ENCODE measurements around the gene INPP4A.
"Not testable (repeated sequence)": the region's sequence is repeated elsewhere in the genome, so short reads cannot be mapped to it uniquely, and the experiment has no call there.

The INPP4A gene

DNA sequence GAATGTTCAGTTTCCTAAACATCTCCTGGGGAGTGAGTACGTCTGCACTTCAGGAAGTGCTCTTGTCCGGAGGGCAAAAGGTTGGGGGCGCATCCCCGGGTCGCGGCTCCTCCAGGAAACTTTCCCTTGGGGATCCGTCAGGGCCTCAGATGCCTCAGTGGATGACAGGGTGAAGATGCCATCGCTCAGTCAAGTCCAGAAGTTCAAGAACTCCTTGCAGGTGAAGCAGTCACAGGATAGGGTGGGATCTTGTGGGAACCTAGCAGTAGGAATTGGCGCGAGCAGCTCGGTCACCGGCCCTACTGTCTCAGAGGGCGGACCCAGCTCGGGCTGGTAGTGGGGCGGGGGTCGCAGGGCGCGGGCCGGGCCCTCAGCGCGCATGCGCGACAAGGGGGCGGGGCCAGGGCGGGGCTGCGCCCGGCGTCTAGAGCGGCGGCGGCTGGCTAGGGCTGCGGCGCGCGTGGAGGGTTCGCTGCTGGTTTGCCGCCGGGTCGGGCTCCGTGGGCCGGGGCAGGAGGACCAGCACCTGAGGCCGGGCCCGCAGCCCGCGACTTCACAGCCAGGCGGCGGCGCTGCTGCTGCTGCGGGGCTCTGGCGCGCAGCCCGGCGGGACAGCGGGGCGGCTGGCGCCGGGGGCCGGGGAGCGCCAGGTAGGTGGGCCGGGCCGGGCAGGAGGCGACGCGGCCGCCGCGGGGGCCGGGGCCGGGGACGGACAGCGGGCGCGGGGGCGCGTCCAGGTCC is at the start of gene INPP4A:
TSS of gene INPP4A (plus strand) at position 423 of the 741 bp plus-strand sequence. CDS start 75,191 bp downstream, outside the sequence.
- peak; percentile 73 for DNase-seq

DNA sequence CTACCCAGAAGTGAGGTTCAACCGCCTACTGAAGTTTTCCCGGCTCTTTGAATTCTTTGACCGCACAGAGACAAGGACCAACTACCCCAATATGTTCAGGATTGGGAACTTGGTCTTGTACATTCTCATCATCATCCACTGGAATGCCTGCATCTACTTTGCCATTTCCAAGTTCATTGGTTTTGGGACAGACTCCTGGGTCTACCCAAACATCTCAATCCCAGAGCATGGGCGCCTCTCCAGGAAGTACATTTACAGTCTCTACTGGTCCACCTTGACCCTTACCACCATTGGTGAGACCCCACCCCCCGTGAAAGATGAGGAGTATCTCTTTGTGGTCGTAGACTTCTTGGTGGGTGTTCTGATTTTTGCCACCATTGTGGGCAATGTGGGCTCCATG is 48.7 kb upstream of the INPP4A start:
- DNase-seq: no peak

DNA sequence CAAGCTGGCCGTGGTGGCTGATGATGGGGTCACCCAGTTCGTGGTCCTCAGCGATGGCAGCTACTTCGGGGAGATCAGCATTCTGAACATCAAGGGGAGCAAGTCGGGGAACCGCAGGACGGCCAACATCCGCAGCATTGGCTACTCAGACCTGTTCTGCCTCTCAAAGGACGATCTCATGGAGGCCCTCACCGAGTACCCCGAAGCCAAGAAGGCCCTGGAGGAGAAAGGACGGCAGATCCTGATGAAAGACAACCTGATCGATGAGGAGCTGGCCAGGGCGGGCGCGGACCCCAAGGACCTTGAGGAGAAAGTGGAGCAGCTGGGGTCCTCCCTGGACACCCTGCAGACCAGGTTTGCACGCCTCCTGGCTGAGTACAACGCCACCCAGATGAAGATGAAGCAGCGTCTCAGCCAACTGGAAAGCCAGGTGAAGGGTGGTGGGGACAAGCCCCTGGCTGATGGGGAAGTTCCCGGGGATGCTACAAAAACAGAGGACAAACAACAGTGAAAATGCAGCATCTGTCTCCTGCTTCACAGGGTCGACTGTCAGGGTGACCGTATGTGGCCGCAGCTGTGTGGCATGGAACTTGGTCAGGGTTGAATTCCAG is 47.8 kb upstream of the INPP4A start:
- no peak for DNase-seq

DNA sequence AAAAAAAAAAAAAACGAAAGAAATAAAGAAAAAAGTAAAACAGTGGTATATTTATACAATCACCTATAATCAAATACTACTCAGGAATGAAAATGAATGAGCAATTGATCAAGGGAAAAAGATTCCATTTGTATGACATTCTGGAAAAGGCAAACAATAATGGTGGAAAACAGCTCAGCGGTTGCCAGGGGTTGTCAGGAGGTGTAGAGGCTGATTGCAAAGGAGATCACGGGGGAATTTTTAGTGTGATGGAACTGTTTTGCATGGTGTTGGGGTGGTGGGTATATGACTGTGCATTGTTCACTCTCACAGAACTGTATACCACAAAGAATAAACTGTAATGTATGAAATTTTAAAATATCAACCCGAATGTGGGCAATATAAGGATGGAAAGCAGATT is 45.5 kb upstream of the INPP4A start:
- DNase-seq: no peak

DNA sequence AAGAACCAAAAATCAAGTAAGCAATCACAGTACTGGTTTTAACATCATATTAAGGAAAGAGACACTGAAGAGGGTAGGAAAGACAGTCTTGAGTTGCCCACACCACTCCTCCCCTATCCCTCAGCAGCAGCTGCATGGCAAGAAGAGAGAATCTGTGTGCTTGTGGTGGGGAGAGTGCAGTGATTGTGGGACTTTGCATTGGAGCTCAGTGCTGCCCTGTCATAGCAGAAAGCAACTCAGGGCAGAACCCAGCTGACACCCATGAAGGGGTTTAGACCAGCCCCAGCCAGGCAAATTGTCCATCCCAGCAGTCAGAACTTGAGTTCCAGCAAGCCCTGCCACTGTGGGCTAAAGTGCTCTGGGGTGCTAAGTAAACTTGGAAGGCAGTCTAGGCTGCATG is 40.8 kb upstream of the INPP4A start:
- DNase-seq: no peak

DNA sequence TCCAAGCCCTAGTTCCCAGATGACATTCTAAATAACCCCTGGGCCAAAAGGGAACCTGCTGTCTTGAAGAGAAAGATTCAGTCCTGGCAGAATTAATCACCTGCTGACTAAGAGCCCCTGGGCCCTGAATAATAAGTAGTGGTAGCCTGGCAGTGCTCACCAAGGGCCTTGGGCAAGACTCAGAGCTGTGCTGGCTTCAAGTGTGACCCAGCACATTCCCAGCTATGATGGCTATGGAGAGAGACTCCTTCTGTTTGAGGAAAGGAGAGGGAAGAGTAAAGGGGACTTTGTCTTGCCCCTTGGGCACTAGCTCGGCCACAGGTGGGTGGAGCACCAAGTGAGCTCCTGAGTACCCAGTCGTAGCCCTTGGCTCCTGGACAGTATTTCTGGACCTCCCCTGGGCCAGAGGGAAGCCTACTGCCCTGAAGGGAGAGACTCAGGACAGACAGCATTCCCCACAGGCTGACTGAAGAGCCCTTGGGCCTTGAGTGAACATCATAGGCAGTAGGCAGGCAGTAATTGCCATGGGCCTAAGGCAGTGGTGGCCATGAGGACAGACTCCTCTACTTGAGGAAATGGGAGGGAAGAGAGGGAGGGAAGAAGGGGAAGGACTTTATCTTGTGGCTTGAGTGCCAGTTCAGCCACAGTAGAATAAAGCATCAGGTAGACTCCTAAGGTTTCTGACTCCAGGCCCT is 40.0 kb upstream of the INPP4A start:
- no peak for DNase-seq

DNA sequence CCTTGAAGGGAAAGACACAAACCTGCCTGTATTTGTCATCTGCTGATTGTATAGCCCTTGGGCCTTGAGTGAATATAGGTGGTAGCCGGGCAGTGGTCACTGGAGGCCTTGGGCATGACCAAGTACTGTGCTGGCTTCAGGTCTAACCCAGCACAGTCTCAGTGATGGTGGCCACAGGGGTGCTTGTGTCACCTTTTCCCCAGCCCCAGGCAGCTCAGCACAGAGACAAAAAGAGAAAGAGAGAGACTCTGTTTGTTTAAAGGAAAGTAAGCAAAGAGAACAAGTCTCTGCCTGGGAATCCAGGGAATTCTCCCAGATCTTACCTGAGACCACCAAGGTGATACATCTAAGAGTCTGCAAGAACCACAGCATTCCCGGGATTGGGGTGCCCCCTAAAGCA is 39.4 kb upstream of the INPP4A start:
- DNase-seq: no peak

DNA sequence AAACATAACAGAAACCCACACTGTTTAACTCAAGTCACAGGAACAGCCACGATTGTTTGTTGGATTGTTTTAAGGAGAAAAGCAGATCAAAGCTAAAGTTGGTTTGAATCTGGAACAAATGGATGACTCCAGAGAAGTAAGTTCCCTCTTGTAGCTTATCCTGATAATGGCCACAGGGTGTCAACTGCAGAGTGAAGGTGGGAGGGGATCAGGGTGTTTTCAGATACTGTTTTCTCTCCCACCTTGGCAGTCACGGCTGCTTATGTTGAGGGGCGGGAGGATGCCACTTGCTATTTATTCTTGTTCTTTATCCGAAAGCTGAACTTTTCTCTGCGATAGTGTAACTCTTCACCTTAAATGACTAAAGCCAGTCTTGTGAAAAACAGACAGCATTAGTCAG is 36.5 kb upstream of the INPP4A start:
- no peak for DNase-seq

DNA sequence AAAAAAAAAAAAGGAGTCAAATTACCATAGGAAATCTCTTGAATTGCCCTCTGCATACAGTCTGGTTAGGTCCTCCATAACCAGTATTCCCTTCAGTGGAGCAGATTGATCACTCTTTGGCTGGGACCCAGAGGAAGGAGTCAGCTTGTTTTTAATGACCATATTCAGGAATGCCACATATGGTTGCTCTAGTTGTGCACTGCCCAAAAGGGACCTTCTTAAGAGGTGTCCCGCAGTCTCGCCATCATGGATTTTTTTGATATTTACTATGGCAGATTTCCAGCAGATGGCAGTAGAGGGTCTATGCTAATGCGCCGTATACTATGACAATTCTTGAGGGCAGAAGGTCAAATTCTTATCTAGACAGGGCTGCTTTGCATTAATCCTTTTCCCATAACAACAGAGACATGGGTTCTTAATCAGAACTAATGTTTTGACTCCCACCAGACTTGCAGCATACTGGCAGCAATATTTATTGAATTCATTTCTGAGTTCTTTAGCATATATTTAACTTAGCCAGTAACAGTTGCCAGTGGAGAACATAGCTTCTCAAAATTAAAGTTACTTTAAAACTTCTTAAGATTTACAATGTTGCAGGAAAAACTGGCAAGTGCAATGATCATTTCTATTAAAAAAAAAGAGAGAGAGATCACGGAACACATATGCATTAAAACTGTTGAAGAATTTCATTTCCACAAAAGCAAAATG is 31.8 kb upstream of the INPP4A start:
- peak; percentile 22 for DNase-seq

DNA sequence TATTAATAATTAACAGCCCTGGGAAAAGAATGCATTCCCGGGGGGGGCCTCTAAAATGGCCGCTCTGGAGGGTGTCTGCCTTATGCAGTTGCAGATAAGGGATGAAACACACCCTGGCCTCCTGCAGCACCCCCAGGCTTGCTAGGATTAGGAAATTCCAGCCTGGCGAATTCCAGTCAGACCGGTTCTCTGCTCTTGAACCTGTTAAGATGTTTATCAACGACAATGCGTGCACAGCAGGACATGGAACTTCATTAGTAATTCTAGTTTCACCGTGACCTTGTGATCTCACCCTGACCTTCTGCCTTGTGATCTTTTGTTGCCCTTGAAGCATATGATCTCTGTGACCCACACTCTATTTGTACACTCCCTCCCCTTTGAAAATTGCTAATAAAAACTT is 30.4 kb upstream of the INPP4A start:
- not testable (repeated sequence) for DNase-seq

DNA sequence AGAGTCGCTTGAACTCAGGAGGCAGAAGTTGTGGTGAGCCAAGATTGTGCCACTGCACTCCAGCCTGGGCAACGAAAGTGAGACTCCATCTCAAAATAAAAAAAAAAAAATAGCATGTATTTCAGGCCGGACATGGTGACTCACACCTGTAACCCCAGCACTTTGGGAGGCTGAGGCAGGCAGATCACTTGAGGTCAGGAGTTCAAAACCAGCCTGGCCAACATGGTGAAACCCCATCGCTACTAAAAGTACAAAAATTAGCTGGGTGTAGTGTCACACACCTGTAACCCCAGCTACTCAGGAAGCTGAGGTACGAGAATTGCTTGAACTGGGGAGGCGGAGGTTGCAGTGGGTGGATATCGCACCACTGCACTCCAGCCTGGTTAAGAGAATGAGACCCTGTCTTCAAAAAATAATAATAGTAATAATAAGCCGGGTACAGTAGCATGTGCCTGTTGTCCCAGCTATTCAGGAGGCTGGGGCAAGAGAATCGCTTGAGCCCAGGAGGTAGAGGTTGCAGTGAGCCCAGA is 28.9 kb upstream of the INPP4A start:
- not testable (repeated sequence) for DNase-seq

DNA sequence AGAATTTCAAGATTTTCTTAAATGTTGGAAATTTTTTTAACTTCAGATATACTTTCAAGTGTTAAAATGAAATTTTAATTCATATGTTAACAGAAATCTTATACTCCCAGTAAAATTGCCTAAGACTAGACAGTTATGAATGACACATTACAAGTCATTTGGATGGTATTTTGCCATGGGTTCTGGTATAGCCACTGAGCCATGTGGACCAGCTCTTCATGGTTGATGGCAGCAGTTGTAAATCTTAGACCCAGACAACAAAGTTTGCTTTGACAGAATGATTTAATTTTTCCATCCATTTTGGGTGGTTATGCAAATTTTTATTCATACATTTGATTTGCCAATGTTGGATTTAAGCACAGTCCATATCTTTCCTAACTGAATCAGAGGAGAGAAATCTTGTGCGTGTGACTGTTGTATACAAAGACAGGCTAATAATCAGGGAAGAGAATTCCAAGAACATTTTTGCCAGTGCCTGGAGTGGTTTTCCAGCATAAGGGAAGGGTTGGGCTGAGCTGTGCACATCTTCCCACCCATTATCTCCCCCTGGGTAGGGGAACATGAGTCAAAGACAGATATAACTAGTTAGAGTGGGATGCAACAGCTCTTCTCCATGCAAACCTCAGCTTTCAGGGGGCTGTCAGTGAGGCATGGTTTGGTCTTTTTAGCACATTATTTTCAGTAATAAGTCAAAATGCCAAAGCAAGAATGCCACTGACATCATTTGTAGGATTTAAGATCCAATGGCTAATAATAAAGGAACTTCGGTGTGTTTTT is 28.1 kb upstream of the INPP4A start:
- DNase-seq: no peak

DNA sequence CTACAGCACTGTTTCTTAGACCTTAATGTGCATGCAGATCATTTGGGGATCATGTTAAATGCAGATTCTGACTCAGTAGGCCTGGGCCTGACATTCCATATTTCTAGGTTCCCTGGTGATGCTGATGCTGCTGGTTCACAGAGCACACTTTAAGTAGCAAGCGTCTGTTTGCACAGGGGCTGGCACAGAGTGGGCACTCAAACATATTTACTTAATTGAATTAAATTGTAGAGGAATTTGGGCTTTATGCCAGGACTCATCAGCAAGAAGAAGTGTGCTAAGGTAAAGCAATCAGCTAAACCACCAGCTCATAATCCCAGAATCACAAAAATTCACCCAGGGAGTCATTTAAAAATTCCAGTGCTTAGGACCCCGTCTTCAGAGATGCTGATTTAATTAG is 25.1 kb upstream of the INPP4A start:
- no peak for DNase-seq

DNA sequence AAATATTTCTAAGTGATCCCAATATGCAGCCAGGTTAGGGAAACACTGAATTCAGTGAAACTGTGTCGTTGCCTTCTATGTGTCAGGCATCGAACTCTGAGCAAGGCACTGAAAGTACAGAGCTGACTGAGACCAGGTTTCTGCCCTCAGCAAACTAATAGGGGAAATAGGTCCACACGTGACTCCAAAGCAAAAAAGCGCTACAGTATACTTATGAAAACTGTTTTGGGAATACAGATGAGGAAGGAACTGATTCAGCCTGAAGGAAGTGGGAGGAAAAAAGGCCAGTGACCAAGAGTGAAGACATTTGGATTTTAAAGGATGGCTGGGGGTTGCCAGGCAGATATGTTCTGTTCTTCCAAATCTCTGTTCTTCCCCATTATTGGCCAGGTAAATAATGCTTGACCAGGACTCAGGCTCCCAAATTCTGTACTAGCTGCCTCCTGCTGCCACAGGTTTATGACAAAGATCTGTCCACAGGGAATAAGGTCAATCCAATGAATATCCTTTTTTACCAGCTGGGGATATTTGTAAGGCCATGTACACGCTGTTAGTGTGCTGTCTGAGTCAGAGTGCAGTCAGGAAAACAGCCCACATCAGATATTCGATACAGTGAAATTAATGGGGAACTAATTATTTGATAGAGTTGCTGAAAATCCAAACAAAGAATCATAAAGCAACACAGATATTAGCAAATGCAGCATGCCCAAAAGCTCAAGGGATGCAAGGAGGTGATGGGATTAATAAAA is 24.5 kb upstream of the INPP4A start:
- DNase-seq: no peak

DNA sequence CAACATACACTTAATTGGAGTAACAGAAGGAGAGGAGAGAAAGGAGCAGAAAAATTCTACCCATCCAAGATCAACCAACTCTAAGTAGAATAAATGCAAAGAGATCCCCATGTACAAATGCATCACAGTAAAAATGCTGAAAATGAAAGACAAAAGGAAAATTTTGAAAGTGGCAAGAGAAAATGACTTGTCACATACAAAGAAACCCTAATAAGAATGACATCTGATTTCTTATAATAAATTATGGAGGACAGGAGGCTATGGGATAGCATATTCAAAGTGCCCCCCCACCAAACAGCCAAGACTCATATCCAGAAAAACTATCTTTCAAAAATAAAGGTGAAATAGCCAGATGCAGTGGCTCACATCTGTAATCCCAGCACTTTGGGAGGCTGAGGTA is 22.2 kb upstream of the INPP4A start:
- DNase-seq: no peak

DNA sequence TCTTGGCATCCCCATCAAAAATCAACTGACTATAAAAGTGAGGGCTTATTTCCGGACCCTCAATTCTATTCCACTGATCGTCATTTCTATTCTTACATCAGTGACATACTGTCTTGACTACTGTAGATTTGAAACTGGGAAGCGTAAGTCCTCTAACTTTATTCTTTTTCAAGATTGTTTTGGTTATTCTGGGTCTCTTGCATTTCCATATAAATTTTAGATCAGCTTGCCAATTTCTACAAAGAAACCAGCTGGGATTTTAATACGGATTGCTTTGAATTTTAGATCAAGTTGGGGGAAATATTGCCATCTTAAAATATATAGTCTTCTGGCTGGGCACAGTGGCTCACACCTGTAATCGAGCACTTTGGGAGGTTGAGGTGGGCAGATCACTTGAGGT is 17.9 kb upstream of the INPP4A start:
- no peak for DNase-seq

DNA sequence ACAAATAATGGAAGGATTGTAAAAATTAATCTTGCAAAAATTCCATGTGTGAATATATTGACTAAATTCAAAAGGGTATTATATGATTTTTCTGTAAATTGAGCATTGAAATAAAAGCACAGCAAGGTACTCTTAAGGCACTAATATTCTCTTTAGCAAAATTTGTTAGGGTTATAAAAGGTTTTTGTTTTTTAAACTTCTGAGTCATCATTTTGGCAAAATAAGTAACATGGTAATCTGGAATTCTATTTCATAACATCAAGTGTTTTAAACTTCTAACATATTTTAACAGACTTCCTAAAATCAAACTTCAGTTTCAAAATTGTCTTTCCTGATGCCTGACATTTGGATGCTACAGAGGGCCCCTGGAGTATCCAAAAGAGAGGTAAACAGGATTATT is 12.5 kb upstream of the INPP4A start:
- no peak for DNase-seq

DNA sequence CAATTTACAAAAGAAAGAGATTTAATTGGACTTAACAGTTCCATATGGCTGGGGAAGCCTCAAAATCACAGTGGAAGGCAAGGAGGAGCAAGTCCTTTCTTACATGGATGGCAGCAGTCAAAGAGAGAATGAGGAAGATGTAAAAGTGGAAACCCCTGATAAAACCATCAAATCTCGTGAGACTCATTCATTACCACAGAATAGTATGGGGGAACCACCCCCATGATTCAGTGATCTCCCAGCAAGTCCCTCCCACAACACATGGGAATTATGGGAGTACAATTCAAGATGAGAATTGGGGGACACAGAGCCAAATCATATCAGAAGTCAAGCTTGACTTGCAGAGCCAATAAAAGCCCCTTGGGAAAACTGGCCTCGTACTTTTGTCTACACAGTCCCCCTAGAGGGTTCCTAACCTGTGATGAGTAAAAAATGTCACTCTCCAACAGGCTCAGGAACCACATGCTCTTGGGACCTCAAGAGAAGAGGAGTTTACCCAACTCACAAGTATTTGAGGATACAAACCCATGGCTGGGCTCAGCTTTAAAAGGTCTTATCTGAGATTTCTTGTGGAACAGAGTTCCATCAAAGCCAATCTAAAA is 11.2 kb upstream of the INPP4A start:
- DNase-seq: no peak

DNA sequence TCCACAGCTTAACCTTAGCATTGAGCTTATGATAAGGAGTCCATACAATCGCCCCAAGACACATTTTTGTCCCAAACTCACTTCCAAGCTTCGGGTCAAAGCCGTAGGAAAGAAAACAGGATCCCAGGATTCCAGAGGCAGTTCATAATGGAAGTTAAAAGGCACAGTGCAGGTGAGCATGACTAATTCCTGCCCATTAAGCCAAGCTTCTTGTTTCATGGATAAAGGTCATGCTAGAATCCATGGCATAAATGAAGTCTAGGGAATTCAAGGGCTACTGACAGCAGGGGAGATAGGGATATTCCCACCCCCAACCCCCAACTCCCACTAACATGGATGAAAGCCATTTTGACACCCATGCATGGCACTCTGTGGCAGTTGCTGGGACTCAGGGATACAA is 10.2 kb upstream of the INPP4A start:
- DNase-seq: no peak

DNA sequence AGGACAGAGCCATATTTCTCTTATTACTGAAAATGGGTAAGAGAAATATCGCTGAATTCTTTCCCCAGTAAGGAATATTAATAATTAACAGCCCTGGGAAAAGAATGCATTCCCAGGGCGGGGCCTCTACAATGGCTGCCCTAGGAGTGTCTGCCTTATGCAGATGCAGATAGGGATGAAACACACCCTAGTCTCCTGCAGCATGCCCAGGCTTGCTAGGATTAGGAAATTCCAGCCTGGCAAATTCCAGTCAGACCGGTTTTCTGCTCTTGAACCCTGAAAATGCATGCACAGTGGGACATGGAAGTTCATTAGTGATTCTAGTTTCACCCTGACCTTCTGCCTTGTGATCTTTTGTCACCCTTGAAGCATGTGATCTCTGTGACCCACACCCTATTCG is 9.0 kb upstream of the INPP4A start:
- not testable (repeated sequence) for DNase-seq

DNA sequence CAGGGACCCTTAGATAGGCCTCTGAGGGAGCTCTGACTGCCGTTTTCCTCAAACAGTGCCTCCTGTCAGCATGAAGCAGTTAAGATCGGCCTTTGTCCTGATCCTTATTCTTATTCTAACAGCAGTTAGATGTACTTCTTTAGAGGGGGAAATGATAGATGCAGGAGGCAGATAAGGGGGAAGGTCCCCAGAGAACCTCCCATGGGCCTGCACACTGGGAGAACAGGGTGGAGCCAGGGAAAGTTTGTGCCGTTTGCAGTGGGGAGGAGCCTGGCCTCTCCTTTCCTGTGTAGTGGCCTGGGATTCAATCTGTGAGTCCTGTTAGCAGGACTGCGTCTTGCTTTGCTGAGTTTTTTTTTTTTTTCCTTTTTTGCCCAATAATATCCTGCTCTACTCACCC is 7.9 kb upstream of the INPP4A start:
- DNase-seq: no peak

Measured in activated CD4-positive, alpha-beta T cell treated with anti-CD3 and anti-CD28 coated beads for 1 hour (primary cell).